Activated T-helper 1 cell treated with anti-CD3 and anti-CD28 coated beads, Interleukin-12 subunit alpha, Interleukin-12 subunit beta, Interleukin-2, Interleukin-4 antibody, amounts not matched to agents 30 ng/mL and 10 ng/mL and 1 ng/mL, durations not matched to agents 14 hours and 24 hours and 36 hours (primary cell): ENCODE data around the gene BRAF. TPM values are rescaled to one million over a fixed set of nuclear protein-coding genes. Genes with fewer than 3 reads are reported as not detected.
"Not testable (repeated sequence)": the region's sequence is repeated elsewhere in the genome, so short reads cannot be mapped to it uniquely, and the experiment has no call there.

Experiments used
- DNase-seq: peaks from one replicate; pipeline ENCODE4 v3.0.0; 2021; ENCODE audit warnings: low spot score
- H3K27ac Mint-ChIP-seq: one replicate; pipeline ENCODE4 v1.8.0; 2021; ENCODE audit warnings: mild to moderate bottlenecking, mixed read lengths
- H3K27me3 Mint-ChIP-seq: one replicate; pipeline ENCODE4 v1.8.0; 2022; ENCODE audit warnings: mild to moderate bottlenecking, moderate library complexity, mixed read lengths; ENCODE audit not compliant: insufficient read depth
- H3K36me3 Mint-ChIP-seq: one replicate; pipeline ENCODE4 v1.8.0; 2021; ENCODE audit warnings: low read depth, mixed read lengths
- H3K4me1 Mint-ChIP-seq: one replicate; pipeline ENCODE4 v1.8.0; 2021; ENCODE audit warnings: low read depth, mixed read lengths
- H3K4me3 Mint-ChIP-seq: one replicate; pipeline ENCODE4 v1.8.0; 2021; ENCODE audit warnings: mild to moderate bottlenecking, moderate library complexity, mixed read lengths
- H3K9me3 Mint-ChIP-seq: one replicate; pipeline ENCODE4 v1.8.0; 2021; ENCODE audit warnings: mixed read lengths
- intact Hi-C: fragments of 100-400 bp; cut with micrococcal nuclease; formaldehyde crosslinking; loops from one replicate; pipeline ENCODE4 v1.15.1; 2024
- total RNA-seq: library from RNA; stranded (reverse); gene quantifications from 2 replicates; pipeline ENCODE4 v1.2.3, GENCODE V29; 2022

The BRAF gene
- total RNA-seq, 1 donor from 2014 or later: 23.1 TPM

GRCh38 chr7:140698477-140698876 is 226.3 kb downstream of the BRAF start:
- Mint-ChIP-seq H3K27me3 (no peaks in the 10 kb centered on the region), H3K9me3 (no peaks in the 10 kb centered on the region), H3K4me3 (peak overlapping the region; percentile 90), H3K4me1 (peaks cover 30% of the 10 kb centered on the region), H3K36me3 (peaks cover 18% of the 10 kb centered on the region), H3K27ac (no peak overlapping the region)
- intact Hi-C loops: loop anchor here (5.0 to 10.0 kb wide), 2 partner anchors 296 to 856 kb away; partner anchors contain the start of genes AGK and RAB19
- no peak for DNase-seq

GRCh38 chr7:140697447-140698143 is 227.1 kb downstream of the BRAF start:
- intact Hi-C loops: loop anchor here (2.0 to 10.0 kb wide), 3 partner anchors 295 to 857 kb away; partner anchors contain the start of genes AGK and RAB19
- Mint-ChIP-seq H3K4me1 (peaks cover 30% of the 10 kb centered on the region), H3K9me3 (no peaks in the 10 kb centered on the region), H3K36me3 (peaks cover 18% of the 10 kb centered on the region), H3K4me3 (peak overlapping the region; percentile 90), H3K27ac (peak overlapping the region; percentile 96), H3K27me3 (no peaks in the 10 kb centered on the region)
- no peak for DNase-seq

GRCh38 chr7:140696680-140697446 is 227.9 kb downstream of the BRAF start, which contains the start of gene NDUFB2:
Gene NDUFB2, plus strand, starts transcription at chr7:140696708. Its CDS starts 37 bp downstream, at chr7:140696745.
- intact Hi-C loops: loop anchor here (1.0 to 10.0 kb wide), 9 partner anchors 24 to 1041 kb away; partner anchors contain the start of genes AGK, BRAF, MKRN1 and MRPS33
- H3K27ac Mint-ChIP-seq: peak within 1 kb of the TSS; percentile 96
- H3K9me3 Mint-ChIP-seq: no peaks in the 10 kb centered on the region
- H3K36me3 Mint-ChIP-seq: peaks cover 22% of the 10 kb centered on the region
- peak; percentile 85 for DNase-seq
- no peaks in the 10 kb centered on the region for H3K27me3 Mint-ChIP-seq
- H3K4me3 Mint-ChIP-seq: peak within 1 kb of the TSS; percentile 90
- peaks cover 30% of the 10 kb centered on the region for H3K4me1 Mint-ChIP-seq

GRCh38 chr7:140696024-140696679 is 228.6 kb downstream of the BRAF start:
- intact Hi-C loops: loop anchor here (1.0 to 10.0 kb wide), 9 partner anchors 23 to 1042 kb away; partner anchors contain the start of genes AGK, BRAF, MKRN1 and MRPS33
- no peaks in the 10 kb centered on the region for H3K27me3 Mint-ChIP-seq
- peak overlapping the region; percentile 96 for H3K27ac Mint-ChIP-seq
- H3K9me3 Mint-ChIP-seq: no peaks in the 10 kb centered on the region
- peaks cover 30% of the 10 kb centered on the region for H3K4me1 Mint-ChIP-seq
- peaks cover 22% of the 10 kb centered on the region for H3K36me3 Mint-ChIP-seq
- peak overlapping the region; percentile 90 for H3K4me3 Mint-ChIP-seq
- DNase-seq: no peak

- Mint-ChIP-seq H3K27me3 (no peaks in the 10 kb centered on the region), H3K9me3 (no peaks in the 10 kb centered on the region), H3K27ac (peak overlapping the region; percentile 96), H3K36me3 (peaks cover 22% of the 10 kb centered on the region), H3K4me1 (peaks cover 30% of the 10 kb centered on the region), H3K4me3 (peak overlapping the region; percentile 21)
- DNase-seq: no peak
- intact Hi-C loops: loop anchor here (5.0 to 10.0 kb wide), 2 partner anchors 293 to 859 kb away; partner anchors contain the start of genes AGK and RAB19
Observed at GRCh38 chr7:140695381-140695780, 229.3 kb downstream of the BRAF start.

GRCh38 chr7:140694592-140694991 is 230.1 kb downstream of the BRAF start:
- DNase-seq: no peak
- Mint-ChIP-seq H3K36me3 (peaks cover 20% of the 10 kb centered on the region), H3K4me3 (no peak overlapping the region), H3K4me1 (peaks cover 27% of the 10 kb centered on the region), H3K27ac (no peak overlapping the region), H3K9me3 (no peaks in the 10 kb centered on the region), H3K27me3 (no peaks in the 10 kb centered on the region)
- intact Hi-C loops: loop anchor here (10.0 kb wide), 1 partner anchor 860 kb away; the partner anchor contains the start of gene AGK

GRCh38 chr7:140693849-140694248 is 230.9 kb downstream of the BRAF start:
- H3K9me3 Mint-ChIP-seq, H3K4me3 Mint-ChIP-seq, H3K27ac Mint-ChIP-seq, H3K27me3 Mint-ChIP-seq, DNase-seq: not testable (repeated sequence)
- Mint-ChIP-seq H3K36me3 (peaks cover 15% of the 10 kb centered on the region), H3K4me1 (peaks cover 22% of the 10 kb centered on the region)
- intact Hi-C loops: loop anchor here (10.0 kb wide), 1 partner anchor 861 kb away; the partner anchor contains the start of gene AGK

- no peak overlapping the region for H3K27ac Mint-ChIP-seq
- H3K4me1 Mint-ChIP-seq: peaks cover 10% of the 10 kb centered on the region
- no peaks in the 10 kb centered on the region for H3K9me3 Mint-ChIP-seq
- H3K36me3 Mint-ChIP-seq: peaks cover 6% of the 10 kb centered on the region
- intact Hi-C loops: loop anchor here (10.0 kb wide), 1 partner anchor 863 kb away; the partner anchor contains the start of gene AGK
- H3K4me3 Mint-ChIP-seq: no peak overlapping the region
- DNase-seq: no peak
- no peaks in the 10 kb centered on the region for H3K27me3 Mint-ChIP-seq
Observed at GRCh38 chr7:140691376-140692045, 233.2 kb downstream of the BRAF start.

GRCh38 chr7:140689199-140690152 is 235.3 kb downstream of the BRAF start:
- Mint-ChIP-seq H3K27ac (no peak overlapping the region), H3K4me3 (no peak overlapping the region), H3K9me3 (no peaks in the 10 kb centered on the region), H3K36me3 (peaks cover 6% of the 10 kb centered on the region), H3K27me3 (no peaks in the 10 kb centered on the region), H3K4me1 (no peaks in the 10 kb centered on the region)
- DNase-seq: no peak
- intact Hi-C loops: loop anchor here (10.0 kb wide), 1 partner anchor 865 kb away; the partner anchor contains the start of gene AGK

- H3K4me1 Mint-ChIP-seq: no peaks in the 10 kb centered on the region
- no peak overlapping the region for H3K4me3 Mint-ChIP-seq
- no peak for DNase-seq
- no peaks in the 10 kb centered on the region for H3K27me3 Mint-ChIP-seq
- intact Hi-C loops: no loop called here
- no peak overlapping the region for H3K27ac Mint-ChIP-seq
- H3K36me3 Mint-ChIP-seq: peaks cover 7% of the 10 kb centered on the region
- no peaks in the 10 kb centered on the region for H3K9me3 Mint-ChIP-seq
Observed at GRCh38 chr7:140688341-140688740, 236.4 kb downstream of the BRAF start.

GRCh38 chr7:140686921-140687320 is 237.8 kb downstream of the BRAF start:
- H3K4me1 Mint-ChIP-seq: no peaks in the 10 kb centered on the region
- no peaks in the 10 kb centered on the region for H3K27me3 Mint-ChIP-seq
- no peak overlapping the region for H3K4me3 Mint-ChIP-seq
- DNase-seq: no peak
- no peak overlapping the region for H3K27ac Mint-ChIP-seq
- H3K36me3 Mint-ChIP-seq: peaks cover 6% of the 10 kb centered on the region
- no peaks in the 10 kb centered on the region for H3K9me3 Mint-ChIP-seq
- intact Hi-C loops: no loop called here
